Measurements from ENCODE around the gene KCNC1. TPM values are rescaled to one million over a fixed set of nuclear protein-coding genes. Genes with fewer than 3 reads are reported as not detected.

Gene KCNC1
- total RNA-seq, 1 donor from 2014 or later, result 5.1 TPM

GRCh38 chr11:17736930-17737817, 2.6 kb downstream of the KCNC1 start:
- no peak for DNase-seq (ENCODE audit: low spot score)

GRCh38 chr11:17738151-17738973, 3.8 kb downstream of the KCNC1 start:
- DNase-seq (ENCODE audit: low spot score), result no peak

GRCh38 chr11:17739945-17740338, 5.4 kb downstream of the KCNC1 start:
- no peak for DNase-seq (ENCODE audit: low spot score)

DNA sequence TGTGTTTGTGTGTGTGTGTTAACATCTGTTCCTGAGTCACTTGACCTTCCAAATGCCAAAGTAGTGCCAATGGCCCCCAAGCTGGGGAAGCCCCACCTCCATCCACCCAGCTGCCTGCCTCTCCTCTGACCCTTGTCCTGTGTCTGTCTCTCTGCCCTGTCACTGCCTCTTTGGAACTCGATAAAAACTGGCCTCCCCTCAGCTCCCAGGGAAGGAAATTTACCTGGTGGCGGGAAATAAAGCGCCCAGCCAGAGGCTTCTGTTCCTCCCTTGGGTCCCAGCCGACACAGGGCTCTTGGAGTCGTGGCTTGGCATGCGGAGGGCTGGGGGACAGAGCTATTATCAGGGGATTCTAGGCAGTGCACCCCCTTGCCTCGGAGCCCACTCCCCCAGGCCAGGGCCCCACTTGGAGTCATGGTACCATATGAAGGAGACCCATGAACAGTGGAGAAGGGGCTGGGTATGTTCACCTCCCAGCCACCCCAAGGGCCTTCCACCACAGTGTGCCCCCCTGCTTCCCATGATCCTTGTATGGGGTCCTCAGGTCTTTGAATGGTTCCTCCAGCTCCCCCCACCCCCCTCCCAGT, 6.2 kb downstream of the KCNC1 start:
- no peak for DNase-seq (ENCODE audit: low spot score)

DNA sequence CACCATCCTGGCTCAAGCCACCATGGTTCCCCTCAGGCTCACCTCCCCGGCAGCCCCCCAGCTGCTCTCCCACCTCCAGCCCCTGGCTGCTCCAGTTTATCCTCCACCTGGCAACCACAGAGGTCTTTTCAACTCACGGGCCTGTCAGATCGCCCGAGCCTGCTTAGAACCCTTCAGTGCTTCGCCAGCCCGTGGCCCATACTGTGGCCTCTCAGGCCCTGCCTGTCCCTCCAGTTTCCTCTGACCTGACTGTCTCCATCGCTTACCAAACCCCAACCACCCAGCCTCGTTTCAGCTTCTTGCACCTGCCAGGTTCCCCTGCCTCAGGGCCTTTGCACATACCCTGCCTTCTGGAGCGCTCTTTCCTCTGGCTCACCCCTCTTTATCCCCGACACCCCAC, 6.9 kb downstream of the KCNC1 start:
- no peak for DNase-seq (ENCODE audit: low spot score)

GRCh38 chr11:17742019-17742418, 7.4 kb downstream of the KCNC1 start:
- no peak for DNase-seq (ENCODE audit: low spot score)

DNA sequence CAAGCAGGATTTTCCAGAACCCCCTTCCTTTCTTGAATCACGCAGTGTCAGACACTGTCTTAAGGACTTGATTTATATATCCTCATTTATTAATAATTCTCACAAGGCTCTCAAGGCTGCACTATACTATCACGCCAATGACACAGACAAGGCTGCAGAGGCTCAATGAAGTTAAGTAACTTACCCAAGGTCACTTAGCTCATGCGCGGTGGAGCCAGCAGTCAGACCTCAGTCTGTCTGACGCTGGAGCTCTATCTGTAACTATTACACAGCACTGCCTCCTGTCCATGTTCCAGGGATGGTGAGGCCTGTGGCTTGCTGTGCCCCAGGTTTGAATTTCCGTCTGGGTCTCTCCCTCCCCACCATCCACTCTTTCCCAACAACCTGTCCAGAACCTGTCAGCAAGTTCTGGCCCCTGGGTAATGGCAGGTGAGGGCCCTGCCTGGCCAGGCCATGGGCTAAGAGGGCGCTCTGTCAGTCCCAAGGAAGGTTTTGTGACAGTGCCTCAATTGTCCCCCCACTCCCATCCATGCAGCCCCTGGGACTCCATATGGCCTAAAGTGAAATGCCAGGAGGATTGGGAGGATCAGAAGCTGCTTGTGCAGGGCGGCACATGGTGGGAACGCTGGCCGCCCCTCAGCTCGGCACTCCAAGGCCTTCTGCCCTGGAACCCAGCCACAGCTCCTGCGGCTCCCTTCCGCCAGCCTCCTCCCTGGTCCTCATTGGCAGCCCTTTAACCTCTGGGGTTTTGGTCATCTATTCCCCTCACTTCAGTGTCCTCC, 8.6 kb downstream of the KCNC1 start:
- no peak for DNase-seq (ENCODE audit: low spot score)

DNA sequence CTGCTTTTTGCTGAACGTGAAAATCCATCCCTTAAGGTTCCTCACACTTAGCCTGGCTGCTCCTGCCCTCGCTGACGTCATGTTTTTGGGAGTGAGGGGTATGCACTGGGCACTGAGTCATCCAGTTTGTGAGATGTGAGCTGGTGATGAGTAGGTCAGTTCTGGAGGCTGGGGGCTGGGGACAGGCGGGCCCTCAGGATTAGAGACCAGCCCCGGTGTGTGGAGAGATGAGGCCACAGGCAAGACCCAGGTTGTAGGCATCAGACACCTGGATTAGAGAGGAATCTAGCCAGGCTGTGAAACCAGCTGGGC, 9.2 kb downstream of the KCNC1 start:
- no peak for DNase-seq (ENCODE audit: low spot score)

- no peak for DNase-seq (ENCODE audit: low spot score)
Observed at GRCh38 chr11:17744151-17744940, 9.8 kb downstream of the KCNC1 start.

DNA sequence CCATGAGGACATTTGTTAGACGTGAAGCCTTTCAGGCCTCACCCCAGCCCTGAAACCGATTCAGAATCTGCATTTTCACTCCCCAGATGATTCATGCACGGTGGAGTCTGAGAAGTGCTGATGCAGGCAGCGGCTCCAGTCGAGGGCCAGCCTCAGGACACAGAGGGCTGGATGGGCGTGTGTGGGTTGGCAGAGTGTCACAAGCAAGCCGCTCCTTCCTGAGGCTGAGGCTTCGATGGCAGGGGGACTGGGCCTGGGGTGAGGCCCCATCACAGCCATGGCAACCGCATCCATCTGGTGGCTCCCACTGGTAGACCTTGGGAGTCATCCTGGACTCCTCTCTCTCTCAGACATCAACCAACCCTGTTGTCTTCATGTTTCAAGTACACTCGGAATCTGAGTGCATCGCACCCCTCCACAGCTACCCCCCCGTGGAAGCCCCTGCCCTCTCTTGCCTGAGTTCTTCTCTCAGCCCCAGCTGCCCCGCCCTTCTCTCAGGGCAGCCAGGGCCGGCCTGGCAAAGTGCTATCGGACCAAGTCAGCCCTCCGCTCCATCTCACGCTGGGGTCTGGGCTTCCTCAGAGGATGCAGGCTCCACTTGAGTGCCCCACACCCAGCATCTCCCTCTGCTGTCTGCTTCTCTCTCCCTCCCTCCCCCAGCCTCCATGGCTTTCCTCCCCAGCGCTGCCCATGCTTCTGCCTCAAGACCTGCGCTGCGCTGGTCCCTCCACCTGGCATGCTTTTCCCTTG, 10.6 kb downstream of the KCNC1 start:
- DNase-seq (ENCODE audit: low spot score), result no peak

DNA sequence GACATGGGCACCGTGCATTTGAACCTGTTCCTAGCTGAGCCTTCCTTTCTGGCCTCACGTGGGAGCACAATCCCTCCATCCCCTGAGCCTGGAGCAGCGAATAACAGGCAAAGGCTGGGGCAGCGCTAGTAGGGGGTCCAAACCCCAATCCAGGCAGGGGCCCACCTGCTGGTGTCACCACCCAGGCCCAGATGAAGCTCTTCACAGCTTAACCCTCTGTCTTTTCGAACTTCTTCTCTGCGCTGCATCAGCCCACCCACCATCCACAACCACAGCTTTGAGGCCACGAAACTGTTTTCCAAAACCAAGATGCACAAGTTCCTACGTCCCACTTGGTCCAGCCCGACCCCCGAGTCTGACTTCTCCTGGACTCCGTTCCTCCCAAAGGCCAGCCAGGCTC, 11.5 kb downstream of the KCNC1 start:
- no peak for DNase-seq (ENCODE audit: low spot score)

DNA sequence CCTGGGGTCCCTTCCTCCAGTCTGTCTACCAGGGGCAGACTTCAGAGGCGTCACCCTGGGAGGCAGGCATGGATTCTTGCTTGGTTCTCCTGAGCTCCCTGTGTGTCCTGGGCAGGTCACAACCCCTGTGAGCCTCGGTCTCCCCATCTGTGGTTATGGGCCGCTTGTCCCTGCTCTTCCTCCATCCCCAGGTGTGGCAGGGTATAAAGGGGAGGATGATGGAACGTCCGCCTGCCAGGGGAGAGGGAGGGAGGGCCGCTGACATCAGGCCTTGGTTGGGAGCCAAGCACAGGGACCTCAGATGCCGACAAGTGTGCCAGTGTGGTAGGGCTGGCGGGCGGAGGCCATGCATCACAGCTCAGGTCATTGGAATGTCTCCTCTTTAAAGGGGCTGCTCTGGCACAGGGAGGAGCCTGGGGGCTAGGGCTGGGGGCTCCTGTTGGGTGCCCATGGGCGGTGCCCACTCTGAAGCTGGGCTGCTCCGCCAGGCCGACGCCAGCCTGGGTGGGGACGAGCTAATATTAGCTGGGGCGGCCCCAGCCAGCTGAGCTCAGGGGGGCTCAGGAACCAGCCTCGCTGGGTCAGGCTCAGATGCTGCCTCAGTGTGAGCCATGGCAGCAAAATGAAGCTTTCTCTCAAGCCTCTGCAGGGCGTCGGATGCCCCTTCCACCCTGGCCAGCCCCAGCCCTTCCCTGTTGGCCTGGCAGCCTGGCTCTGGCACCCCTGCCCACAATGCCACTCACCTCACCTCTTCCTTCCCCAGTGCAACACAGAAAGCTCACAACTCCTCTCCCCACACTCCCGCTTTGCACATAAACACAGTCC, 12.8 kb downstream of the KCNC1 start:
- DNase-seq (ENCODE audit: low spot score), result no peak

GRCh38 chr11:17748044-17748443, 13.5 kb downstream of the KCNC1 start:
- no peak for DNase-seq (ENCODE audit: low spot score)

DNA sequence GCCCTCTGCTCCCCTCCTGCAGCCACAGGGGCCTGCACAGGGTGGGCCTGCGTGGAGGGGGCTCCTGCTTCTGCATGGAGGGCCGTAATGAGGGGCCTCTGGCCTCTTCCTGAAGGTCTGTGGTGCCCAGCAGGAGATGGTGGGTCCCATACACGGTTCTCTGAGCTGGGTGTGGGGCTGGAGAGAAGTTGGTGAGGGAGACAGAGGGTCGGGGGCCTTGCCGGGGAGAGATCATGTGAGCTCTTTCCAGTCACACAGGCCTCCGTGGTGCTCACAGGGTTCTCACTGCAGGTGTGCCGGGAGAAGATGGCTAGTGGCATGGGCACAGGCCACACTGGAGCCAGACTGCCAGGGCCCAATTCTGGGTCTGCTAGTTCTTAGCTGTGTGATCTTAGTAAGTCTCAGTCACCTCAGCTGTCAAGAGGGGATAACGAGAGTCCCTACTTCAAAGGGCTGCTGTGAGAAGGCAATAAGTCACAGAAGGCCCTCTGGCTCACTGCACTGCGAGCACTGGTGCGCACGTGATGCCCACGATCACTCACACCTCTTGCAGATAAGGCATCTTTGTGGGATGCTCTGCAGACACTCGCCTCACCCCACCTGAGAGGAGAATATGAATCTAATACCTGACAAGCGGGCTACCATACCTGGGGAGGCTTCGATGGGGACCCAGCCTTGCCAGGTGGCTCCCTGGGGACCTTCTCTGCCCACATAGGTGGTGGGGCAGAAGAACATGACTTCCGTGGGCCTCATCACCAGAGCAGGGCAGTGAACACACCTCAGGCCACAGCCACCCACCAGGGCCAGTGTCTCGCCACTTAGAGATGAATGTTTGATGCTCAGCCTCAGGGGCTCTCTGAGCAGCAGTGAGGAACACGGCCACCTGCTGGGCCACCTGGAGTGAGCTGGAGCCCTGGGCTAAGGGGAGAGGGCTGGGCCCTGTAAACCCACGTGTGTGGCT, 14.5 kb downstream of the KCNC1 start:
- DNase-seq (ENCODE audit: low spot score), result no peak

GRCh38 chr11:17750013-17750800, 15.6 kb downstream of the KCNC1 start:
- no peak for DNase-seq (ENCODE audit: low spot score)

DNA sequence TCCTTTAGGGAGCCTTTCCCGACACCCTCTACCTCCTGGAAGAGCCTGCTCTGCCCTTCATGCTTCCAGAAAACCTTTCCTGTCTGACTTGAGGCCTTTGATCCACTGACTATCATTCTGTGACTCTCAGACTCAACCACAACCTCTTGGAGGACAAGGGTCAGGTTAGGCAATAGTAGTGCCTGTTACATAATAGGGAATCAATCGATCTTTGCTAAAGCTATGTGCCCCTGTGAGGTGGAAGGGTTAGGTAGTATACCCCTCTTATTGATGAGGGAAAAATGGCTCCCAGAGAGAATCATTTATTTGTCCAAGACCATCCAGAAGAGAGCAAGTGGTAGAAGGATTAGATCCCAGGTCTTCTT, 16.2 kb downstream of the KCNC1 start:
- no peak for DNase-seq (ENCODE audit: low spot score)

- no peak for DNase-seq (ENCODE audit: low spot score)
Observed at GRCh38 chr11:17751558-17751957, 17.0 kb downstream of the KCNC1 start.
